ENCODE measurements around the gene GC. TPM values are rescaled to one million over a fixed set of nuclear protein-coding genes. Genes with fewer than 3 reads are reported as not detected.

GC gene
- total RNA-seq, 2 donors from 2014 or later: 4.1 TPM; not detected in 1

DNA sequence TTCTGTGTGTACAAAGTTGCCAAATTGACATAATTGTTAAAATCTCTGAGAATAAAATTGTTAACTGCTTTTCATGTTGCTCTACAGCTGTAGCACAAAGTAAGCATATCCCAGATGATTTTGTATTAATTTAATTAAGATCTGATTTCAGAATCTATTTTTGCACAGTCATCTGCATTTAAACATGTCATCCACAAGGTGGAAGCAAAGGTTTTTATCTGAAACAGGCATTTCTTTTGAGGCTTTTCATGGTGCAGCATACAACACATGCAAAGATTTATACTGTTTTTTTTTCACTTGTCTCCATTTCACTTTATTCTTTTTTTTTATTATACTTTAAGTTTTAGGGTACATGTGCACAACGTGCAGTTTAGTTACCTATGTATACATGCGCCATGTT lies 51.2 kb downstream of the GC start:
- Histone ChIP-seq H3K4me1 (no peaks in the 10 kb centered on the region), H3K4me3 (no peak overlapping the region), H3K27me3 (no peaks in the 10 kb centered on the region), H3K27ac (no peak overlapping the region), H3K9me3 (no peaks in the 10 kb centered on the region), H3K9ac (ENCODE audit: low read depth in 2 of 2, low read length in 2 of 2) (no peak overlapping the region), H3K36me3 (no peaks in the 10 kb centered on the region)
- TF ChIP-seq, protein P1, sequence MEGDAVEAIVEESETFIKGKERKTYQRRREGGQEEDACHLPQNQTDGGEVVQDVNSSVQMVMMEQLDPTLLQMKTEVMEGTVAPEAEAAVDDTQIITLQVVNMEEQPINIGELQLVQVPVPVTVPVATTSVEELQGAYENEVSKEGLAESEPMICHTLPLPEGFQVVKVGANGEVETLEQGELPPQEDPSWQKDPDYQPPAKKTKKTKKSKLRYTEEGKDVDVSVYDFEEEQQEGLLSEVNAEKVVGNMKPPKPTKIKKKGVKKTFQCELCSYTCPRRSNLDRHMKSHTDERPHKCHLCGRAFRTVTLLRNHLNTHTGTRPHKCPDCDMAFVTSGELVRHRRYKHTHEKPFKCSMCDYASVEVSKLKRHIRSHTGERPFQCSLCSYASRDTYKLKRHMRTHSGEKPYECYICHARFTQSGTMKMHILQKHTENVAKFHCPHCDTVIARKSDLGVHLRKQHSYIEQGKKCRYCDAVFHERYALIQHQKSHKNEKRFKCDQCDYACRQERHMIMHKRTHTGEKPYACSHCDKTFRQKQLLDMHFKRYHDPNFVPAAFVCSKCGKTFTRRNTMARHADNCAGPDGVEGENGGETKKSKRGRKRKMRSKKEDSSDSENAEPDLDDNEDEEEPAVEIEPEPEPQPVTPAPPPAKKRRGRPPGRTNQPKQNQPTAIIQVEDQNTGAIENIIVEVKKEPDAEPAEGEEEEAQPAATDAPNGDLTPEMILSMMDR (IDR thresholded peaks at IDR 0.05): peak; percentile 37
- DNase-seq: no peak
- intact Hi-C loops (cut with DNase I): loop anchor here (10.0 kb wide), 2 partner anchors 202 to 552 kb away; no protein-coding TSS in a partner anchor

DNA sequence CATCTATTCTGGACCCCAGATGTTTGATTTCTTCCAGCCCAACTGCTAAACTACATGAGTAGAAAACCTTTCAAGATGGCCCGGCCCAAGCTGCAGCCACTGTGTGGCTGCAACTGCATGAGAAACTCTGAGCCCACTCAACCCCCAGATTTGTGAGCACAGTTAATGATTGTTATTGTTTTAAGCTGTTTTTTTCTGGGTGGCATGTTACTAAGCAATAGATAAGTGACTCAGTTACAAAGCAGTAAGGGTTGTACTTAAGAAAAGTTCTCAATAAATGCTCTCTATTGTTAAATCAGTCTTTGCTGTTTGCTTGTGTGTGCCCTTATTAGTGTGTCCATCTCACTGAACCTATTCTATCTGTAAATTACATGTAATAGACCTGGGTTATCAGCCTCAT lies 51.8 kb downstream of the GC start:
- TF ChIP-seq, protein P1 (IDR thresholded peaks at IDR 0.05): no peak
- Histone ChIP-seq H3K4me3 (no peak overlapping the region), H3K9ac (ENCODE audit: low read depth in 2 of 2, low read length in 2 of 2) (no peak overlapping the region), H3K27ac (no peak overlapping the region), H3K27me3 (no peaks in the 10 kb centered on the region), H3K36me3 (no peaks in the 10 kb centered on the region), H3K9me3 (no peaks in the 10 kb centered on the region), H3K4me1 (no peaks in the 10 kb centered on the region)
- intact Hi-C loops (cut with DNase I): loop anchor here (10.0 kb wide), 2 partner anchors 203 to 553 kb away; no protein-coding TSS in a partner anchor
- no peak for DNase-seq

DNA sequence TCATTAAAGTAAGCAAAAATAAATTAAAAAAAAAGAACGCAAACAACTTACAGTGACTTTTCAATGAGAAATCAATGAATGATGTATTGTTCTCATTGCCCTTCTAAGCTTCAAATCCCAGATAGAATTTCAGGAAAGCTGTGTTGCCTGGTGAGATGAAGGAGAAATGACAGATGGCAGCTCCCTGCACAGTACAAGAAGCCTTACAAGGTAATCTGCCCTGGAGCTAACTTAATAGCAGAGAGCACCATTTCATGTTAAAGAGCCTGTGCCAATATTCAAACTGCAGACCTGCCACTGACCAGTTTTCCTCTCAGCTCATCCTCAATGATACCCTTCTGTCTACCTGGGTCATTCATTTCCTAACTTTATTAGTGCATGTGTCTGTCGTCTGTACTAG lies 54.0 kb downstream of the GC start:
- Histone ChIP-seq H3K36me3 (no peaks in the 10 kb centered on the region), H3K9ac (ENCODE audit: low read depth in 2 of 2, low read length in 2 of 2) (no peak overlapping the region), H3K4me1 (no peaks in the 10 kb centered on the region), H3K27ac (no peak overlapping the region), H3K9me3 (no peaks in the 10 kb centered on the region), H3K27me3 (no peaks in the 10 kb centered on the region), H3K4me3 (no peak overlapping the region)
- no peak for DNase-seq
- intact Hi-C loops (cut with DNase I): loop anchor here (10.0 kb wide), 2 partner anchors 205 to 555 kb away; no protein-coding TSS in a partner anchor
- TF ChIP-seq, protein P1 (IDR thresholded peaks at IDR 0.05): no peak

DNA sequence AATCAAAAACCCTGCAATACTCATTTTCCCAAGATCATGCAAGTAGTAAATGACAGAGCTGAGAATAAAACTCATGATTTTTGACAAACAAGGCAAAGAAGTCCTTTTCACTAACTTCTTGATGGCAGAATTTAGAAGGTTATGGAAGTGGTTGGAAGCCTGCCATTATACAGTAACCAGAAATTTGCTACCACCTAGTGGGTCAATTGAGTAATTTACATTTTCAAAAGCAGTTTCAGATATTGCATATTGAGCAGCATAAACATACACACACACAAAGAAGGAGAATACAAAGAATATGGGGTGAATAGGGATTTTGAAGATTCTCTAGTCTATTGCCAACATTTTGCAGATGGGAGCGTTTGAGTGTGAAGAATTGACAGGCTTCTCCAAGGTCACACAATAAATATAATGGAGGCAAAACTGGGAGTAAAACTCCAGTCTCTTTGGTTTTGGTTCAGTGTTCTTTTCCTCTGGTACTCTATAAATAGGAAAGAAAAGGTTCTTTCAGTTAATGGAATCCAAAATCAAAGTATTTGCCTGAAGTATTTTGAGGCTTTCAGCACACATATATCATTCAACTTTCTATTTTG lies 70.2 kb downstream of the GC start:
- no peak overlapping the region for H3K27ac ChIP-seq
- no peak for DNase-seq
- no peaks in the 10 kb centered on the region for H3K27me3 ChIP-seq
- H3K36me3 ChIP-seq: no peaks in the 10 kb centered on the region
- intact Hi-C loops (cut with DNase I): loop anchor here (5.0 to 10.0 kb wide), 4 partner anchors 149 to 1061 kb away; no protein-coding TSS in a partner anchor
- no peak overlapping the region for H3K9ac ChIP-seq (ENCODE audit: low read depth in 2 of 2, low read length in 2 of 2)
- peaks cover 4% of the 10 kb centered on the region for H3K4me1 ChIP-seq
- H3K4me3 ChIP-seq: no peak overlapping the region
- H3K9me3 ChIP-seq: no peaks in the 10 kb centered on the region
- TF ChIP-seq, protein P1 (IDR thresholded peaks at IDR 0.05): peak; percentile 53

DNA sequence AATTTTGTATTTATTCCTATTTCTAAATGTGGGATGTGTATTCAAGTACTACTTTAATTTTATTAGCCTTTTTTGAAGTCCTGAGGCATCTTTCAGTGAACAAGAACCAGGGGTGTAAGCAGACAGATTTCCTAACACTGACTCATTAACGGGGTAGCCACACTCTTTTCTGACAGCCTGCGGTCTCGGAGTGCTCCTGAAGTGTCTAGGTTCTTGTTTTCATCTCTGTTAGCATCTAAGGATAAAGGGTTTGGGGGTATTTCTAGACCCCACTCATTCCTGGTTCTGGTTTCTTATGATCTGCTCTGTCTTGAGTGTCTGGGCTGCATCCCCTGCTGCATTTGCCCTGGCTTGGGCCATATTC lies 71.9 kb downstream of the GC start:
- H3K4me1 ChIP-seq: peaks cover 4% of the 10 kb centered on the region
- no peaks in the 10 kb centered on the region for H3K27me3 ChIP-seq
- H3K4me3 ChIP-seq: no peak overlapping the region
- no peaks in the 10 kb centered on the region for H3K36me3 ChIP-seq
- intact Hi-C loops (cut with DNase I): loop anchor here (5.0 to 10.0 kb wide), 4 partner anchors 147 to 1060 kb away; no protein-coding TSS in a partner anchor
- H3K27ac ChIP-seq: peak overlapping the region; percentile 76
- H3K9ac ChIP-seq (ENCODE audit: low read depth in 2 of 2, low read length in 2 of 2): peak overlapping the region in 1 of 2 donors; percentile 28
- DNase-seq: no peak
- H3K9me3 ChIP-seq: no peaks in the 10 kb centered on the region
- TF ChIP-seq, protein P1 (IDR thresholded peaks at IDR 0.05): no peak
